ENCODE results near the gene SARDH.

SARDH gene

DNA sequence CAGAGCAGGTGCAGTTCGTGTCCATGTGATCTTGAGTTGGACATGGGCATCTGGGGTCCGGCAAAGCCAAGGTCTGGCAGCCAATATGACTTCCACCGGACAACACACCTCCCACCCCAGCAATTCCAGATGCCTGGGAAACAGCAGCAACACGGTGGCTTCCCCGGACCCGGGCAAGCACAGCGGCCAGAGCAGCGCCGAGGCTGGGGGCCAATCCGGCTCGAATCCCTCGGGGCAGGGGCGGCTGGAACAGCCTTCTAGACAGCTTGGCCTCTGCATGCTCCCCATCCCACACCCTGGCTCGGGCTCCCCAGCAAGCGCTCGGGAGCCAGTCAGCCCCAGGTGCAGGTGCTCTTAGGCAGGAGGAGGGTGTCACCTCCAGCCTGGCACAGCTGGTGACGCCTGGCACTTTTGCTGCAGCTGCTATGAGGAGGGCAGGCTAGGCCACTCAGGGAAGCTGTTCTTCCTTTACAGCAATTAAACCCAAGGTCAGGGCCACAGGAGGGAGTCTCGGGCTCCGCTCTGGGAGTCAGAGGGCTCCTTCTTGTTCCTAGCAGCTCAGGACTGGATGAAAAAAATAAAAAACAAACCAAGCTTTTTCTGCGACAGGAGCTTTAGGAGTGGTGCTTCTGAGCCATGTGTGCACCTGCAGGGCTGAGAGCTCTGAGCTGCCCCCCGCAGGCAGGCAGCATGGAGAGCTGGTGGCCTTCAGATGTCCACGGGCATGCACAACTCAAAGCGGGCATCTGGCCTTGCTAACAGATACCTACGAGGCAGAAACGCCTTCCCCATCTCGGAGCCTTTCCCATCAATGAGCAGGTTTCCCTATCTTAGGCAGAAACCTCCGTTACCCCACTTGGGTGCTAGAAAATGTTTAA is 73.7 kb downstream of the SARDH start:
- no peak for DNase-seq

DNA sequence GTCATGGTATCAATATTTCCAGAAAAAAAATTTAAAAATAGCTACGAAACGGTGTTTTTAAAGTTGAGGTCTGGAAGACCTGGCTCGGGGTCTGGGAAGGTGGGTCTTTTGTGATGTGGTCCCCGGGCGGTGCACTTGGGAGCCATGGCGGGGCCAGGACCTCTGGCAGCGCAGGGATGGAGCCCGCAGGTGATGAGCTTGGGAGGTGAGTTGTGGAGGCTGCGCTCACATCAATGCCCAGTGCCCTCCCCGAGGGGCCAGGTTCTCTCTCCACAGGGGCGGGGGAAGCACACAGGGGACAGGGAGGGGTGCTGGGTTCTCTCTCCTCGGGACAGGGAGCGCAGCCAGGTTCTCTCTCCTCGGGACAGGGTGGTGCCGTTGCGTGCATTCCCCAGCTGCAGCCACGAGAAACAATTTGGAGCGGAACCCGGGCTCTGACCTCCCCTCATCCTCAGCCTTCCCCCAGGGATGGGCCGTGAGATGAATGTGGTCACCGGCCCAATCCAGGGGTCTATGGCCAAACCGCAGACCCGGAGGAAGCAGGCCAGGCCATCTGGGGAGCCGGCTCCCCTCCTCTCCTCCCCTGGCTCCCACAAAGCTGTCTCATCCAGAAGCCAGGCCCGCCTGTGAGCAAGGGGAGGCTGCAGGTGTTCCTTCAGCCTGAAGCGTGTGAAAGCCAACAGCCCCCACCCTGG is 76.2 kb downstream of the SARDH start:
- DNase-seq: no peak

DNA sequence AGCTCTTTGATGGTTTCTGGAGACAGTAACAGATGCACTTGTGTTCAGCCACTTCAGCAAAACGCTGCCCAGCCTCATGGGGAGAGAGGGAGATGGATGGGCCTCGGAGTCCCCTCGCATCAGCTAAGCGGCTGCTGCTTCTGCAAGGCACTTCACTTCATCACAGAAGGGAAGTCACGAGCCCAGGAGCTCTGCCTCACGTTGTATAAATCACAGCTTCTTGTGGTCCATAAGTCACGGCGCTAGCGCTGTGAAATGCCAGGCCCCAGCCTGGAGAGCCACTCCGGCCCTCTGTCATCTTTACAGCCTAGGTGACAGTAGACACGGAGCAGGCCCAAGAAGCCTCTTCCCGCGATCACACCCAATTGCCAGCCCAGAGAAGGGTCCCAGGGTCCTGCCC is 78.6 kb downstream of the SARDH start:
- no peak for DNase-seq

DNA sequence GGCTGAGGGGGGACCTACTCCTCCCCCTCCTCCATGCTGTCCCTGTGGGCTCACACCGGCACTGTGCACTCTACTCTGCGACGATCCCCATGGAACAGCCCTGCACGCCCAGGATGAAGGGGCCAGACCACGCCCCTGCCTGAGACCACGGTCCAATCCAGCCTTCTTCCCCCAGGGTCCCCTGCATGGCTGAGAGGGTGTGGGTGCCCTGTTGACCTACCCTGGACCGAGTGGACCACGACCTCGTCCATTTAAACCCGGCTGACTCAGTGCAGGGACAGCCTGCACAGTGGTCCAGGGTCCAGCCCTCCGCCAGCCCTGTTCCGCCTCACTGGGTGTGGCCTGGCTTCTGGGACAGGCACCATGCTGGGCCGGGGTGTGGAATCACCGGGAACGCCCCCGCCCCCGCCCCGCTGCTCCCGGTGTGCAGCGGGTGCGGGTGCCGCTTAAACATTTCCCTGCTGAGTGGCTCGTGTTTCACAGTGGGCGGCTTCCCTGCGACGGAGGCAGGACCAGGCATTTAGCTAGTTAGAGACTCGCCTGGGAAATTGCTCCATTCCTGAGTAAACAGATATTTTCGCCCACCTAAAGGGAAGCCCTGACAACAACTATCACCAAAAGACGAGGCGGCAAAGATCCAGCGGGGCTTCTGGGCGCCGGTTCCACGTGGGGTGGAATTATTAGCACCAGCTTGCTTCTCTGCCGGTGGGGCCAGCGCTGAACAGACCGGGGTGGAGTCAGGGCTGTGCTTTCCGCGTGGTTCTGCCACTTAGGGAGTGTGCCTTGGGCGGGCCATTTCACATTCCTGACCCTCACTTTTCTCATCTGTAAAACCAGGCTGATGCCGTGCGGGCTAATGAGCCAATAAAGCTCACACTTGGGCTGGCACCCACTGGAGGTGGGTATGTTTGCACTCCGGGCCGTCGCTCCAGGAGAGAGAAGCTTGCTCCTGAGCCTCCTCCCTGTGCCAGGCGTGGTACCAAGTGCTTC is 79.4 kb downstream of the SARDH start:
- DNase-seq: no peak

DNA sequence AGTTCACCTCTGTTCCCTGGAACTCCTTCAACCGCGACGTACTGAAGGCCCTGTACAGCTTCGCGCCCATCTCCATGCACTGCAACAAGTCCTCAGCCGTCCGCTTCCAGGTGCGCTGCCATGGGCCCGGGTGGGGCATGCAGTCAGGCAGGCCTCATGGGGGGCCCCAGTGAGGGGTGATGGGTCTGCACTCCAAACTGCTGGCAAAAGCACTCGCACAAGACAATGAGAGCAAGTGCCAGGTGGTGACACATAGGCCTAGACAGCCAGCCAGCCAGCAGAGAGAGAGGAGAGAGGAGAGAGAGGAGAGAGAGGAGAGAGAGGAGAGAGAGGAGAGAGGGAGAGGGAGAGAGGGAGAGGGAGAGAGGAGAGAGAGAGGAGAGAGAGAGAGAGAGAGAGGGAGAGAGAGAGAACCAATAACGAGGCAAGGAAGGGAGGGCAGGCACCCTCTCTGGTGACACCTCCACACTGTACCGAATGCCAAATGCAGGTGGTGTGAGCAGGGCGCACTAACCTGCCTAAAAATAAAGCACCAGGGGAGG is 81.0 kb downstream of the SARDH start:
- no peak for DNase-seq

DNA sequence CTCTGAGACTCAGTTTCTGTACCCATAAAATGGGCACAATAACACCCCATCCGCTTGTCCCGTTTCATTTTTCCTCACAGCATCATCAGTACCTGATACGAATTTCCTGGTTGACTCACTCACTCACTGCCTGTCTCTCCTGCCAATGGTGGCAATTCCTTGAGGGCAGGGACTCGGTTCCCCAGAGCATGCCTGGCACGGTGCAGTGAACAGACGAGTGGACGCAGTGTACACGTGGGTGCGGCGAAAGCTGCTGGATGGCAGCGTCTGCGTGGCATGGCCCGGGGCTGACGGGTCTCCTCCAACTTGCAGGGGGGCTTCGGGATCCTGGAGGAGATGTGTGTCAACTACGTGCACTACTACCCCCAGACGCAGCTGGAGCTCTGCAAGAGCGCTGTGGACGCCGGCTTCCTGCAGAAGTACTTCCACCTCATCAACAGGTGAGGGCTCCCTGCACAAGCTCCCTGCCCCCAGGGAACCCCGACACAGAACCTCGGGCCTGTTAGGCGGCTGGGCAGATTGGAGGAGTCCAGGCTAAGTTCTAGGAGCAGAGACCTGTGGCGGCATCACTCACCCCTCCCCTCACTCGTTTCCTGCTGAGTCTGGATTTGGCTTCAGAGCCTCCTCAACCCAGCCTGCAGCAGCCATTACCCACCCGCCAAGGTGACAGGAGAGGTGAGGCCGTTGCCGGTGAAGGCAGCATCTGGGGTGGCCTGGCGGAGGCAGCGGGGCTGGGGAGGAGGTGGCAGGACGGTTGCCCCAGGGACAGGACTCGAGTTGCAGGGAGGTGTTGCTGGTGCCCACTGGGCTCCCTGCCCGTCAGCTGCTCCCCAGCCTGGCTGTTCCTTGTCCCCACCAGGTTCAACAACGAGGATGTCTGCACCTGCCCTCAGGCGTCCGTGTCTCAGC is 81.7 kb downstream of the SARDH start:
- peak; percentile 24 for DNase-seq

DNA sequence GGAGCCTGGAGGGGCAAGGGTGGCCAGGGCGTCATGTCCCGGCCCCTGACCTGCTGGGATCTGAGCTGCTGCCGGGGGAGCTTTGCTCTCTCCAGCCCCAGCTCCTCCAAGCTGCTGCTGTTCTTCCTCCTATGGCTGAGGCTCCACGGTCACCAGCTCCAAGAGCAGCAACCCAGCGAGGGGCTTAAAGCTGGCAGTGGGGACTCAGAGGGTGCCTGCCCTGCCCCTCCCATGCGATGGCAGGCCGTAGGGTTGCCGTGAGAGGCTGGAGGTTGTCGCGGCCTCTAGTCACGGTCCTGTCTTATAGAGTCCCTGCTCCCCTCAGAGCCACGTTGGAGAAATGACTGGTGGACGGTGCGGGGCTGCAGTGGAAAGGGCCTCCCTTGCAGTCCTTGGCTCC is 82.5 kb downstream of the SARDH start:
- DNase-seq: no peak

DNA sequence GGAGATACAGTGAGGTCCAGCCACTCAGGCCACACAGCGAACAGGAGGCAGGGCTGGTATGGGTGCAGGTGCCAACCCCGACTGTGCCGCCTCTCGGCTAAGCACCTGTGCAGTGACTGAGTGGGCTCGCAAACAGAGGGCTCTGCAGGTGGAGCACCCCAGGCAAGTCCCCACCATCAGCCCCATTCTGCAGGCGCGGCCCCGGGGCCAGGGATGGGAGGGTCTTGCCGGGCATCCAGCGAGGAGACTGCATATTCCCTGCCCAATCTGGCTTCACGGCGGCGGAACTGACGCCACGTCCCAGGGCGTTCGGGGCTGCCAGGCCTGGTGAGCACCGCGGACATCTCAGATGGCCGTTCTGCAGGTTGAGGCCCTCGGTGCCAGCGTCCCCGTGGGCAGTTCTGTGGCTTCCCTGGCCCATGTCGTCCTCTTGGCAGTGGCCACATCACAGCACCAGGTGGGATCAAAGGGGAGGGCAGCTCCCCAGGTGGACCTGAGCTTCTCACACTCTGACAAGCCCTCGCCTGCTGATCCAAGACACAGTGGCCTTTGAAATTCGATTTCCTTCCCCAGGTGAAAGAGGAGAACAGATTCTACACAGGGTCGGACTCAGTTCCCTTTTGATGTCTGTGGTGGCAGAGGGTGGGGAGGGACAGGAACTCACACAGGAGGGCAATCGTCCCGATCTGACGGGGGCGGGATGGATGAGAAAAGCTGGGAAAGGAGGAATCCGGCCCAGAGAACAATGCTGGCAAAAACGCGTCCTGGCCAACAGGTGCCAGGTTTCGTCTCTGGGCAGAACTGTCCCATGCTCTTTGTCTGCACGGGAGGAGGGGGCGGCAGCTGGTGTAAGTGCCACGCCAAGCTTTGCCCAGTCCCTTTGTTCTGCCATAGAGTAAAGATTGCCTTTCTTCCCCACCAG is 83.2 kb downstream of the SARDH start:
- DNase-seq: no peak

DNA sequence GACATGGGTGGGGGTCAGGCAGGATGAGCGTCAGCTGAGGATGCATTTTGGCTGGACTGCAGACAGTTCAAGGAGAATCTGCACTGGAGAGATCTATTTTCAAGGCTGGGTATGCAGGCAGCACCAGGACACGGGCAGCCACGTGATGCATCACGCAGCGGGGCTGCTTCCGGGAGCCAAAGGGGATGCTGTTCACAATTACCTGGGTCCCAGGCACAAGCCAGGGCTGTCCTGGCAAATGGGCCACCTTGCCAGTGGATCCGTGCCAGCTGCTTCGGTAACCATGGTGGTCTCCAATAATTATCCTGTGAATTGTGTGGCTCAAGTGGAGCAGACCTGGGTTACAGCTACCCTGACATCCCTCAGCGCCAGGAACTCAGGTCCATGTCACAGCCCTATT is 84.5 kb downstream of the SARDH start:
- no peak for DNase-seq

DNA sequence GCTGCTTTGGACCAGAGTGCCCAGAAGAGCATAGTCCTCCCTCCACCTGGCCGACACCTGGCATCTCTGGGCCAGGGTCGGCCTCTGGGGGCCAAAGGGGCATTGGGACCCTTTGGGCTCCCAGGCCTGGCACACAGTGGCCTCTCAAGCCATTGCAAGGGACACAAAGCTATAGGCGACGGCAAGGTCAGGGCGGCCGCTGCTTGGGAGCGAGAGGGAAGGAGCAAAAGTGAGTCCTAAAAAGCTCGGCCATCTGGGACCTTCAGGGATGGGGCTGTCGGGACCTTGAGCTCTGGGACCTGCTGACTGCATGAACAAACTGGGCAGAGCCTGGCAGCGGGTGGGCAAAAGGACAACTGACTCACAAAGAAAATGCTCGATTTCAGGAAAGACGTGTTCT is 88.1 kb downstream of the SARDH start:
- DNase-seq: no peak

DNA sequence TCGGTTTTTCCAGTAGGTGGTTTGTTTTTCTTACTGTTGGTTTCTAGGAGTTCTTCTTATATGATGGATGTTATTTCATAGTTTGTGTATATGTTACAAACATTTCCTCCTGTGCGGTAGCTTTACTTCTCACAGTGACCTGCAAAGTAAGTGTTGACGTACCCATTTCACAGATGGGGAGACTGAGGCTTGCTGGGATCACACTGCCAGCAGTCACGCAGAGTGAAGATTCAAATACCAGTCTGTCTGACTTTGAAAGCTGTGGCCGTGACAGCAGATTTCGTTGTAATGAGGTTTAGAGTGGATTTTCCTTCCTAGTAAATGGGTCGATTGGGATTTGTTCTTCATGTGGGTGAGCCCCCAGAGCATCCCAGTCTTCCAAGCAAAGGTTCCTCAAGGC is 89.0 kb downstream of the SARDH start:
- DNase-seq: no peak

DNA sequence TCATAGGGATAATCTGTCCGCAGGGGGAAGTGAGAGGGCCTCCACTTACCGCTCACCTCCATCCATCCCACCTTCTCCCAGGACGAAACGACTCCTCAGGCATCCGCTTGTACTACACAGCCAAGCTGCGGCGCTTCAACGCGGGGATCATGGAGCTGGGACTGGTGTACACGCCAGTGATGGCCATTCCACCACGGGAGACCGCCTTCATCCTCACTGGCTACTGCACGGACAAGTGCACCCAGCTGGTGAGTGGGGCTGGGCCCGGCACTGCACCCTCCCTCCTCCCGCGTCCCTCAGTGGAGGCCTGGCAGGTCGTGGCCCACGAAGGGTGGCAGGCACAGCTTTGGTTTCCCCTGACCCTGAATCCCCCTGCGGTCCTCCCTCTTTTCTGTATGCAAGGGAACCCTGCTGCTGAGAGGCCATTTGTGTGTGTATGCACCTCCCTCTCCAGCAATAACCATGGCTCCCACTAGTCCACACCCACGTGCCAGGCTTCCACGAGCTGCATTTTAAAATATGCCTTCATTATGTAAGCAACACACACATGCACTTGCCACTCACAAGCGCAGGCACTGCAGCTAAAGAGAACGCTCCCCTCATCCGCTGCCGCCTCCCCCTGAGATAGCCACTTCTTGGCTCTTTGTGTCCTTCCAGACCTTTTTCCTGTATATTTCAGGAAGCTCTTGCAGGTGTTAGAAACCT is 90.2 kb downstream of the SARDH start:
- no peak for DNase-seq

DNA sequence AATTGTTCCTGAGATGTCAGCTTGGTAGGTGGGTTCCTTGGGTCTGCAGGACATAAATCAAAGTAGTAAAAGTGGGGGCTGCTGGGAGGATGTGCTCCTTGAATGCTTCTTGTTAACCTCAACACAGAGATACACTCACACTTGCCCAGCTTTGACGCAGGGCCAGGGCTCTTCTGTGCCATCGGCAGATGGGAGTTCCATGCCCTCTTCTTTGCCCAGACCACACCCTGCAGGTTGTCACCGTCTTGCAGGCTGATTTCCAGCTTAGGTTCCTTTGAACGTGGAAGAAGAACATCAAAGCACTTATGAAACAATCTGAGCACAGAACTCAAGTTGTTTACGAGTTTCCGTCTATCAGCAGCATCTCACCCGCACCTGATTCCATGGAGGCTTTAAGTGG is 91.0 kb downstream of the SARDH start:
- DNase-seq: no peak

DNA sequence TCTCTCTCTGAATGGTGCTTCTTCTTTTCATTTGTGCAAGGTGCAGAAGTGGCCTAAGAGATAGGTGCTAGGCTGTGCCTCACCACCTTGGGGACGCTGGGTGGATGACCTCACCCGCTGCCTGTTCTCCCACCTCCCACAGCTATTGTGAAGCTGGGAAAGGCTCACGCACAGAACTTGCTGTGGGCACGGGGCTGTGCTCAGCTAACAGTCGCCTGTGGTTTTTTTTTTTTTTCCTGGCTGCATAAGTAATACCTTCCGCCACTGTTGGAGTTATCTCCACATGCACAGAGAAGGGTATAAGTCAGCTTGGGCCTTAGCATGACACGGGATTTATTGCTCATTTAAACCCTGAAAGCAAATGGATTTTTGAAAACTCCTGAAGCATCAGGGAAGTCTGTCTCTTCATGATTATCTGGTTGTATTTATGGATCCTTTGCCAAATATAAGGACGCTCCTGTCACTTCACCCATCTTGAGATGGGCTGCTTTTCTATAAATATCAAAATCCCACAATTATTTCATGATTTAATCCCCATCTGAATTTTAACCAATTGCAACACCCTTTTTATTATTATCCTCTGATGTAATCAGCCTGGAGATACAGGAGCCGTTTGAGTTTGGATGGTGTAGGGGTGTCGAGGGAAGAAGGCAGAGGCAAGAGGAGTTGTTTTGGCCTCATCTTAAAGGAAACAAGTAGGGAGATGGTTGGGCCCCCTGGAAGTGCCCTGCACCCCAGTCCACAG is 93.0 kb downstream of the SARDH start:
- no peak for DNase-seq

DNA sequence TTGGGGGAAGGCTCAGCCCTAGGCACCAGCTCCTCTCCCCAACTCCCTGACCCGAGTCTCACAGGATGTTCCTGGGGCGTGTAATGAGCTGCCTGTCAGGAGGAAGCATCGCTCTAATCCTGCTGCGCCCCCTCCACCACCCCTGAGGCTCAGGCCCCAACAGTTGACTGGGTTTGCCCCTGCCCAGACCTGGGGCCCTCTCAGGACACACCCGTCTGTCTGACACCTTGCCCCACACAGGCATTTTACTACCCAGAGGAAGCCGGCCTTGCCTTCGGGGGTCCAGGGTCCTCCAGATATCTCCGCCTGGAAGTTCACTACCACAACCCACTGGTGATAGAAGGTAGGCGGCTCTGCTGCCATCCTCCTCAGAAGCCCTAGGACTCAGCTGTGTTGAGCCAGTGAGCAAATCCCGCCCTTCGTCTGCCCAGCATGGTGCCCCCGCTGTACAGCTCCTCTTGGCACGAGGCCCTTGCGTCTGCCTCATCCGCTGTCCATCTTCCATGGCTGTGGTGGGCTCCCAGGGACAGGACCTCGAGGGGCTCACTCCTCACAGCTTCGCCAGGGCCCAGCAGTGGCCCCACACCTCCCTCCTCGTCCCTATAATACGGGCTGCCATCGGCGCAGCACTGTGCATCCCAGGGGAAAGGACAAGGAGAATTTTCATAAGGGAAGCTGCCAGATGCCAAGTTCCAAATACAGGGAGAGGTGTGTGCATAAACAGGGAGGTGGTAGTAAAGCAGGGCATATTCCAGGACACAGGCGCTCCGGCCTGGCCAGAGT is 94.0 kb downstream of the SARDH start:
- no peak for DNase-seq

DNA sequence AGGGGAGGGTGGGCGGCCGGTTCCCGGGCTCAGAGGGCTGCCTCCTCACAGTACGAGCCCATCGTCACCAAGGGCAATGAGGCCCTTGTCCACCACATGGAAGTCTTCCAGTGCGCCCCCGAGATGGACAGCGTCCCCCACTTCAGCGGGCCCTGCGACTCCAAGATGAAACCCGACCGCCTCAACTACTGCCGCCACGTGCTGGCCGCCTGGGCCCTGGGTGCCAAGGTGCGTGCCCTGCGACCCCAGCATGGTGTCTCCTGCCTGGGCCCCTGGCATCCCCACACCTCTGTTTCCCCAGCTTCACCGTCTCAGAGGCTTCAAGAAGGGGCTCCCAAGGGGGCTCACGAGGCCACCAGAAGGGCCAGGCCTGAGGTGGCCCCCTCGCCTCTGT is 94.8 kb downstream of the SARDH start:
- no peak for DNase-seq

DNA sequence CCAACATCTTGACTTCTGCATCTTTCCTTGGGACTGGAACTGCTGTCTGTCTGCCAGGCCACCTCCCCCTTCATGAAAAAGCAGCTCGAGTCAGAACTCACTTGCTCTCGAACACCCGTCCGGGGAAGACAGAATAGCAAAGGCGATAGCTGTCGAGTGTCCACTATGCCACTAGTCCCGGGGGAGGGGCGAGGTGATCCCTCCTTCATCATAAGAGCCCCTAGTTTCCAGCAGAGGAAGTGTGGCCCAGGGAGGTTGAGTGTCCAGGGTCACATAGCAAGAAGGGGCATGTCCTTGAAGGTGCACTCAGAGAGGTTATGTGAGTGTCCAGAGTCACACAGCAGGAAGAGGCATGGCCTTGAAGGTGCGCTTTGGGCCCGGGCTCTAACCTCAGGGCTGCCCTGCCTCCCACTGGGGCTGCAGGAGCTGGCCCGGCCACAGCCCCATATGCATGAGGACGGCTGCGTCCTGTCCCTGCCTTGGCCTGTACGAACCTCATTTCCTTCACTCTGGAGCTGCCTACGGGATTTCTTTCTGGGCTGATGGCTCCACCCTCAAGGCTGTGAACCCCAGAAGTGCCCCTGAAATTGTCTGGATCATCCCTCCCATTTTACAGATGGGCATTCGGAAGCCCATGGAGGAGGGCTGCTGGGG is 95.3 kb downstream of the SARDH start:
- no peak for DNase-seq

Data from stimulated activated CD4-positive, alpha-beta T cell treated with anti-CD3 and anti-CD28 coated beads, Interleukin-1b, Interleukin-23, amount 100 ng/mL, for 48 hours (primary cell).